ENCODE data around the gene TSPAN11.

- no peak for TF ChIP-seq CTCF (IDR thresholded peaks at IDR 0.05)
- TF ChIP-seq POLR2A (IDR thresholded peaks at IDR 0.05), result no peak
Measured at GRCh38 chr12:30900351-30900750, 26.2 kb upstream of the TSPAN11 start.

Measured in body of pancreas (tissue), 4 donors.